ENCODE measurements around the gene RNF26.

RNF26 gene

DNA sequence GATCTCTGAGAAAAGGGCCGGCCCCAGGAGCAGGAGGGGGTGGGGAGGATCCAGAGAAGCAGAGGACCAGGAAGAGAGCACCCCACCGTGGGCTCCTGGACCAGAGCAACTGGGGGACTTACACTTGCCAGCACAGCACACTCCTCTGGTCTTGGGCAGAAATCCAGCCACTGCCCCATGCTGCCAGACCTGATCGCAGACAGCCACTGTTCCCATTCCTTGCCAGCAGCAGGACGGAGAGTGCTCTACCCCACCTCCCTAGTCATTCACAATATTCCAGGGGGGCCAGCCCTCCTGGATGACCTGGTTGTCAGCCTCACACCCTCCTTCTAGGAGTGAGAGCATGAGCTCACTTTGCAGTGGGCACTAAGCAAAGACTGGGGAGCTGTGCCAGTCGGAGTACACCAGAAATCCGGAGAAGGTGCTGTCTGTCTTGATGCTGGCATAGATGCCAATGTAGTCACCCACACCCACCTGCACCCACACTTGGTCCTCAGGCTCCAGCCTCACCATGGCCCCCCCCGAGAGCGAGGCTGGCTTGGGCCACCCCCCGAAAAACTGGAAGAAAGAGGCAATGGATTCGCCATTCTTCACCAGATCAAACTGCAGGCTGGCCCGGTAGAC, 4.8 kb downstream of the RNF26 start:
- H3K9me3 ChIP-seq (ENCODE audit: control insufficient read depth, insufficient read depth, low read length) = no peaks in the 10 kb centered on the region
- peaks cover 14% of the 10 kb centered on the region for H3K36me3 ChIP-seq (ENCODE audit: control insufficient read depth, insufficient read depth, low read length)
- H3K9ac ChIP-seq (ENCODE audit: low read depth, low read length) = no peak overlapping the region
- peaks cover 48% of the 10 kb centered on the region for H3K27me3 ChIP-seq (ENCODE audit: control insufficient read depth, insufficient read depth, low read length)
- H3K27ac ChIP-seq (ENCODE audit: low read depth, low read length) = no peak overlapping the region
- H3K4me1 ChIP-seq (ENCODE audit: control insufficient read depth, insufficient read depth, low read length) = peaks cover 31% of the 10 kb centered on the region
- peak overlapping the region; percentile 65 for H3K4me3 ChIP-seq (ENCODE audit: low read depth, low read length)

DNA sequence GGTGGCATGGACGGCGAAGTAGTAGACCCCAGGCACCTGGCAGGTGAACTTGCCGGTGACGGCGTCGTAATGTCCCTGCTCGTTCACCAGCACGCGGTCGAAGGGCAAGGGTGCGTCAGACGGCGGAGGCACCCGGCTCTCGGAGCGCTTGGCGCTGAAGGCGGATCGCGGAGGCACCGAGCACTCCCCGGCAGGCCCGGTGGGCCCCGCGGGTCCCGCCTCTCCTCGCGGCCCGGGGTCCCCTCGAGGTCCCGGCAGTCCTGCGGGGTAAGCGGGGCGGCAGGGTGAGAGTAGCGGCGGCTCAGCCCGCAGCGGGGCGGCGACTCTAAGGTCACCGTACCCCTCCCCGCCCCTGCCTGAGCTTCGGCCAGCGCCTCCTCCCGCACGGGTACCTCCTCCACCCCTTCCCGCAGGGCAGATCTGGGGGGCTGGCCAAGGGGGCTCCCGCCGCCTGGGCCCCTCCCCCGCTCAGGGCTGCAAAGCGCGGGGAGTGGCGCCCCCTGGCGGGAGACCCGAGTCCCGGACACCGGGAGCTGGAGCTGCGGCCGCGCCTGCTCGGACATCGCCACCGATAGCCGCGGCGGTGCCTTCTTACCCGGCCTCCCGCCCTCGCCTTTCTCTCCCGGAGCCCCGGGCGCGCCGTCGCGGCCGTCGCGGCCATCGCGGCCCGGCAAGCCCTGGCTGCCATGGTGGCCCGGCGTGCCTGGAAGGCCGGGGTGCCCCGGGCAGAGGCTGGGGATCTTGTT, 5.4 kb downstream of the RNF26 start:
- no peak overlapping the region for H3K27ac ChIP-seq (ENCODE audit: low read depth, low read length)
- H3K27me3 ChIP-seq (ENCODE audit: control insufficient read depth, insufficient read depth, low read length) = peaks cover 48% of the 10 kb centered on the region
- H3K9me3 ChIP-seq (ENCODE audit: control insufficient read depth, insufficient read depth, low read length) = no peaks in the 10 kb centered on the region
- H3K36me3 ChIP-seq (ENCODE audit: control insufficient read depth, insufficient read depth, low read length) = peaks cover 14% of the 10 kb centered on the region
- peak overlapping the region; percentile 65 for H3K4me3 ChIP-seq (ENCODE audit: low read depth, low read length)
- peaks cover 31% of the 10 kb centered on the region for H3K4me1 ChIP-seq (ENCODE audit: control insufficient read depth, insufficient read depth, low read length)
- H3K9ac ChIP-seq (ENCODE audit: low read depth, low read length) = no peak overlapping the region

DNA sequence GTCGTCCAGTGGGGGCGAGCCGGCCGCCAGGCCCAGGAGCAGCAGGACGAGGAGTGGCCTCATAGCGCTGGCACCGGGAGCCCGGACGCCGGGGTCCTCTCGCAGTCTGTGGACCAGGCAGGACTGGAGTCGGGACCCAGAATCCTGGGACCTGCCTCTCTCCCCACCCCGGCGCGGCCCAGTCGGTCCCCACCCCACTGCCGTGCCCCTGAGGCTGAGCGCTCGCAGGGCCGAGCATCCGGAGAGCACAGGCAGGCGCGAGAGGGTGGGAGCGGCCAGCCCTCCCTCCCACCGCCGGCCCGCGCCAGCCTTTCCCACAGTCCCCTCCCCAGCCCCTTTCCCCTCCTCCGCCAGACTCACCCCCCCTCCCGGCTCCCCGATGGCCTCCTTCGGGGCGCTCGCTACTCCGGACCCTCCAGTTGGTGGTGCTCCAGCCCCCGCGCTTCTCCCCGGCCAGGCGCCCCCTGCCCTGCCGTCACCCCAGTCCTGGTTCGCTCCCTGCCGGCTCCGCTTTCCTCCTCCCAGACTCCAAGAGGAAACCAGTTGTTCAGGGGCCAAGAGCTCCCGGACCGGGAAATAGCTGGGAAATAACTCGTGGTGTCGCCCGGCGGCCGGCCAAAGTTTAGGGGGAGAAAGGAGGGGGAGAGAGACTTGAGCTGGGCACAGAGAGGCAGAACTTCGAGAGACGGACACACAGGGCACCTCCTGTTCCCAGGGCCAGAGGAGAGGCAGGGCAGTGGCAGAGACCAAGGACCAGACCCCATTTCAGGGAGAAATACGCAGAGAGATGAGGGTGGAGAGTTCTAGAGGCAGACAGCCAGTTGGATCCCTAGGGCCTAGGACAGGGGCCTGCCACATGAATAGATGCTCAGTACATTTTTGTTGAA, 6.3 kb downstream of the RNF26 start, which contains the start of gene C1QTNF5:
C1QTNF5 (minus strand) TSS at position 549 of the 887 bp plus-strand sequence; CDS start at position 63, 486 bp downstream.
- peaks cover 23% of the 10 kb centered on the region for H3K4me1 ChIP-seq (ENCODE audit: control insufficient read depth, insufficient read depth, low read length)
- peak within 1 kb of the TSS; percentile 65 for H3K4me3 ChIP-seq (ENCODE audit: low read depth, low read length)
- H3K27me3 ChIP-seq (ENCODE audit: control insufficient read depth, insufficient read depth, low read length) = peaks cover 52% of the 10 kb centered on the region
- H3K36me3 ChIP-seq (ENCODE audit: control insufficient read depth, insufficient read depth, low read length) = peaks cover 14% of the 10 kb centered on the region
- H3K27ac ChIP-seq (ENCODE audit: low read depth, low read length) = no peak within 1 kb of the TSS
- H3K9me3 ChIP-seq (ENCODE audit: control insufficient read depth, insufficient read depth, low read length) = no peaks in the 10 kb centered on the region
- H3K9ac ChIP-seq (ENCODE audit: low read depth, low read length) = no peak within 1 kb of the TSS

DNA sequence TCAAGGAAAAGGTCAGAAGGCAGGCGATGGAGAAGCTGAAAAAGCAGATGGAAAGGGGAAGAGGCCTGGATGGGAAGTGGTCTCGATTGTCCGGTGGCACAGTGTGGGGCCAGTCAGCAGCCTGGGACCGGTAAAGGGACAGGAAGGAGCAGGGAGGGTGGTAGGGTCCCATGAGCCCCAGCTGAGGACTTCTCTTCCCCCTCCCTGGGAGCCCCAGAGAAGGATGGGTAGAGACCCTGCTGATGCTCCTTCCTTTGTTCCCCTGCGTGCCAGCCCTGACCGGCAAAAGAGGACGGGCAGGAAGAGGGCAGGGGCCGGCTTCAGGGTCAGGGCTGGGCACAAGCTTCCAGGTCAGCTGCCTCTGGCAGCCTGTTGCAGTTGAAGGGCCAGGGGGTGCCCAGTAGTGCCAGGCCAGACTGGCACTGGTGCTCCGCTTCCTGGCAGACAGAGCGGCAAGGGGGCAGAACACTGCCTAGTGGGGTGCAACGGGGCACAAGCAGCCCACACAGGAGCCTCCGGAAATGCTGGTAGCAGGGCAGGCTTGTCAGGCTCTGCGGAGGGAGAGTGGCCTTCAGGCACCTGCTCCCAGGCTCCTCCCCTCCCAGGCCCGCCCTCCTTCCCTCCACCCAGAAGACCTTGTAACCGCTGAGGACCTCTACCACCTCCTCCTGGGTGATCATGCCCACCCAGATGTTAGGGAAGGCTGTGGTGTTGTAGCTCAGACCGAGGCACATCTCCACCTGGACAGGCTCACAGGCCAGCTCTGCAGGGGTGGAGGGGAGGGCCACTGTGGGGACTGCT, 7.1 kb downstream of the RNF26 start:
- Histone ChIP-seq H3K27ac (ENCODE audit: low read depth, low read length) (no peak overlapping the region), H3K27me3 (ENCODE audit: control insufficient read depth, insufficient read depth, low read length) (peaks cover 52% of the 10 kb centered on the region), H3K9ac (ENCODE audit: low read depth, low read length) (no peak overlapping the region), H3K4me3 (ENCODE audit: low read depth, low read length) (peak overlapping the region; percentile 65), H3K9me3 (ENCODE audit: control insufficient read depth, insufficient read depth, low read length) (no peaks in the 10 kb centered on the region), H3K4me1 (ENCODE audit: control insufficient read depth, insufficient read depth, low read length) (peaks cover 22% of the 10 kb centered on the region), H3K36me3 (ENCODE audit: control insufficient read depth, insufficient read depth, low read length) (peaks cover 5% of the 10 kb centered on the region)

DNA sequence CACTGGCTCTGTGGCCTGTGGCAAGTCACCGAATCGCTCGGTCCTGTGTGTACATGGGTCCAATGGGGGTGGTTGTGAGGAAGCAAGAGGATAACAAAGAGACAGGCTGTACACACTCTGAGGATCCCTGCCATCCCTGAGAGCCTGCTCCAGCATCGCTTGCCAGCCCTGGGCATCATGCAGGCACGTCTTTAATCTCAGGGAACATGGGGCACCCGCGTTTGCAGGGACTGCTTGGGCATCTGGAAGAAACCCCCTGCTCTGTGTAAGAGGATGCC, 7.6 kb downstream of the RNF26 start:
- Histone ChIP-seq H3K4me1 (ENCODE audit: control insufficient read depth, insufficient read depth, low read length) (peaks cover 22% of the 10 kb centered on the region), H3K27ac (ENCODE audit: low read depth, low read length) (no peak overlapping the region), H3K27me3 (ENCODE audit: control insufficient read depth, insufficient read depth, low read length) (peaks cover 52% of the 10 kb centered on the region), H3K9ac (ENCODE audit: low read depth, low read length) (no peak overlapping the region), H3K9me3 (ENCODE audit: control insufficient read depth, insufficient read depth, low read length) (no peaks in the 10 kb centered on the region), H3K4me3 (ENCODE audit: low read depth, low read length) (no peak overlapping the region), H3K36me3 (ENCODE audit: control insufficient read depth, insufficient read depth, low read length) (peaks cover 2% of the 10 kb centered on the region; the same call in 1 of the 2 replicates)

DNA sequence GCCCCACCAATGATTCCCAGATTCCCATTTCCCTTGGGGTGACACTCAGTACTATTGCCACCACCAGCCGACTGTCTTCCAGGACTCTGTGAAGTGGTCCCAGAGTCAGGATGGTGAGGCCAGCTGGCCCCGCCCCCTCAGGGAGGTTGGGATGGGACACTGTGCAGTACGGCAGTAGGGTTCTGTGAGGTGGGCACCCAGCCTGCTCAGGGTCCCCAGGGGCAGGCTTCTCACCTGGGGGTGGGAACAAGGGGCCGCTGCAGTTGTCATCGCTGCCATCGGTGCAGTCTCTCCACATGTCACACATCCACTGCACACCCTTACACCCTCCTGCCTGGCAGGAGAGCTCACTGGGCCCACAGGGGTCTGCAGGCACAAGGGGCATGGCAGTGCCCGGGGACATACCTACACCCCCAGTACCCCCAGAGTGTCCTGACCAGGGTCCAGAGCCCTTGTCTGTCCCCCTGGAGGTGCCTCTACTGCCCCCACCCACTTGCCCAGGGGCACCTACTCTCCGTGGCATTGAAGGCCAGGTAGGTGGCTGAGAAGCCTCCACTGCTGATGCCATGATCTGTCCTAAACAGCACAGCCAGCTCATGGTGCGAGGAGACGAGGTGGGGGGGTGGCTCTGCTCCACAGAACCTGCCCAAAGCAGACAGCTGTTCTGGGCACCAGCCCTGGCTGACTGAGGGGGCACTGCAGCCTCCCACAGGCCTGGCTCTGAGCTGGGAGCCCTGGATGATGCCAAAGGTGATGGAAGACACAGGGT, 8.2 kb downstream of the RNF26 start:
- H3K4me1 ChIP-seq (ENCODE audit: control insufficient read depth, insufficient read depth, low read length) = peaks cover 16% of the 10 kb centered on the region
- no peak overlapping the region for H3K27ac ChIP-seq (ENCODE audit: low read depth, low read length)
- peaks cover 57% of the 10 kb centered on the region for H3K27me3 ChIP-seq (ENCODE audit: control insufficient read depth, insufficient read depth, low read length)
- H3K36me3 ChIP-seq (ENCODE audit: control insufficient read depth, insufficient read depth, low read length) = no peaks in the 10 kb centered on the region
- H3K9ac ChIP-seq (ENCODE audit: low read depth, low read length) = no peak overlapping the region
- no peaks in the 10 kb centered on the region for H3K9me3 ChIP-seq (ENCODE audit: control insufficient read depth, insufficient read depth, low read length)
- H3K4me3 ChIP-seq (ENCODE audit: low read depth, low read length) = no peak overlapping the region

DNA sequence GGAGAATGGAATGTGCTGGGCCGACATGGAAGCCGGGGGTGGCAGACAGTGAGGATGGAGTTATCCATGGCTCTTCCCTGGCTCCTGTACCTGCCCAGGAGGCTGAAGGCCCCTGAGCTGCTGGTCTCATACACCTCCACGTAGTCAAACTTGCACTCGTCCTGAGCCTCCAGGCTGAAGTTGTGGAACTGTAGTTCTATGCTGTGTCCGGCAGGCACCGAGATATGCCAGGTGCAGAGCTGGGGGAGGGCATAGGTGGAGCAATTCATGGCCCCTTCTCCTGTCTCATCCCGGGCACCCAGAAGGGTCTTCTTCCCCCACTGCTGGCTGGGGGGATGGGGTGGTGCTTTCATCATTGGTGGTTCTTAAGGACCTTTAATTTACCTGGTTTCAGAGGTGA, 9.4 kb downstream of the RNF26 start:
- peaks cover 9% of the 10 kb centered on the region for H3K4me1 ChIP-seq (ENCODE audit: control insufficient read depth, insufficient read depth, low read length)

DNA sequence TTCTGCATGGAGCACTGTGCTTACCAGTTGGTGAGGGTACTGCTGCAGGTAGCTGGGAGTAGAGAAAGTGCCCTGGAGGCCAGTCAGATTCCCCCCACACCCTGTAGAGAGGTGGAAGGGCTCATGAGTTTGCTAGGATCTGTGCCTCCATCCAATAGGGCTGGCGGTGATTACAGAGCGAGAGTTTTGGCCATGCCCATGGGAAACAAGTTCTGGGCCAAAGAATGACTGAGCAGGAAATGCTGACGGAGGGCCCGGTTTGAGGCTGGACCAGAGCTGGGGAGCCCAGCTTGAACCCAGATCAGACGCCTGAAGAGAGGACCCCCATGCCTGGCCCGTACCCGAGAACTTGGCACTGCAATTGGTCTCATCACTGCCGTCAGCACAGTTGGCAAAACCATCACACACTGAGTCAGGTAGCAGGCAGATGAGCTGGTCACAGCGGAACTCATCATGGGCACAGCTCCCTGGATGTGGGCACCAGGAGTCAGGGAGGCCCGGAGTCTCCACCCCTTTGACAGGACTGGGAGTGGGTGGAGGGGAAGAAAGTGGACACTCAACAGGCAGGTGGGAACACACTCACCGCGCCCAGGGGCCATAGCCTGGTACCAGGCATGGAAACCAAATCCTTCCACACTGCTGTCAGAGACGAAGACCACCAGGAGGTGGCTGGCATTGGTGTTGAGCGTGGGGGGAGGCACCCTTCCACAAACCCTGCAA, 10.1 kb downstream of the RNF26 start:
- peaks cover 46% of the 10 kb centered on the region for H3K27me3 ChIP-seq (ENCODE audit: control insufficient read depth, insufficient read depth, low read length)
- H3K27ac ChIP-seq (ENCODE audit: low read depth, low read length) = no peak overlapping the region
- no peak overlapping the region for H3K4me3 ChIP-seq (ENCODE audit: low read depth, low read length)
- peaks cover 2% of the 10 kb centered on the region; the same call in 1 of the 2 replicates for H3K4me1 ChIP-seq (ENCODE audit: control insufficient read depth, insufficient read depth, low read length)
- H3K36me3 ChIP-seq (ENCODE audit: control insufficient read depth, insufficient read depth, low read length) = no peaks in the 10 kb centered on the region
- H3K9ac ChIP-seq (ENCODE audit: low read depth, low read length) = no peak overlapping the region
- no peaks in the 10 kb centered on the region for H3K9me3 ChIP-seq (ENCODE audit: control insufficient read depth, insufficient read depth, low read length)

More for the DNA sequence above, 9.4 kb downstream of the RNF26 start:
- Histone ChIP-seq H3K4me3 (ENCODE audit: low read depth, low read length) (no peak overlapping the region), H3K27ac (ENCODE audit: low read depth, low read length) (no peak overlapping the region), H3K27me3 (ENCODE audit: control insufficient read depth, insufficient read depth, low read length) (peaks cover 54% of the 10 kb centered on the region), H3K9me3 (ENCODE audit: control insufficient read depth, insufficient read depth, low read length) (no peaks in the 10 kb centered on the region), H3K9ac (ENCODE audit: low read depth, low read length) (no peak overlapping the region), H3K36me3 (ENCODE audit: control insufficient read depth, insufficient read depth, low read length) (no peaks in the 10 kb centered on the region)

DNA sequence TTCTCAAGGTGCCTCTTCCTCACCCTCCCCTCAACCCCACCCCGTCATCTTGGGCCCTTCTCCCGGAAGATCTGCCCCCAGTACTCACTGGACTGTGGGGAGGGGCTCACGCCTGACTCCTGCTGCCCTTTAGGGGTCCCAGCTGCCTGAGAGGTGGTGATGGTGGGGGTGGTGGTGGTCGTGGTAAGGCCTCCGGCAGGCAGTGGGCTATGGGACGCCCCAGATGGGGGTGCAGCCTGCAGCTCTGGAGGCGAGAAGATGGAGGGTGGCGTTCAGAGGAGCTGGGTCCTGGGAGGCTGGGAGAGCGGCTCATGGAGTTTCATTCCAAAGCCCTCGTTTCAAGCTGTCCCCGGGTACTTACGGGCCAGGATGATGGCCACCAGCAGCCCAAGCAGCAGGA, 11.4 kb downstream of the RNF26 start:
- no peak overlapping the region for H3K27ac ChIP-seq (ENCODE audit: low read depth, low read length)
- no peaks in the 10 kb centered on the region for H3K4me1 ChIP-seq (ENCODE audit: control insufficient read depth, insufficient read depth, low read length)
- no peak overlapping the region for H3K9ac ChIP-seq (ENCODE audit: low read depth, low read length)
- H3K9me3 ChIP-seq (ENCODE audit: control insufficient read depth, insufficient read depth, low read length) = no peaks in the 10 kb centered on the region
- H3K4me3 ChIP-seq (ENCODE audit: low read depth, low read length) = no peak overlapping the region
- peaks cover 34% of the 10 kb centered on the region for H3K27me3 ChIP-seq (ENCODE audit: control insufficient read depth, insufficient read depth, low read length)
- H3K36me3 ChIP-seq (ENCODE audit: control insufficient read depth, insufficient read depth, low read length) = no peaks in the 10 kb centered on the region
